Liver (tissue), 9 donors: ENCODE results near the gene RTEL1. TPM values are rescaled to one million over a fixed set of nuclear protein-coding genes. Genes with fewer than 3 reads are reported as not detected.

ENCODE experiments used
- DNase-seq: peaks from one replicate; pipeline ENCODE4 v3.0.0-alpha.2; 2017; ENCODE audit warnings: low spot score
- H3K27ac ChIP-seq, 2 donors: one replicate each; pipeline ENCODE4 v1.7.0; 2013; ENCODE audit warnings: inconsistent platforms in 2 of 2, low read length in 2 of 2, control low read depth in 1 of 2, low read depth in 1 of 2, mild to moderate bottlenecking in 1 of 2
- H3K27me3 ChIP-seq, 4 donors: one replicate each; pipeline versions ENCODE4 v1.6.1 to v1.7.0; 2013; ENCODE audit warnings: low read length in 3 of 4, inconsistent platforms in 1 of 4, mild to moderate bottlenecking in 1 of 4, moderate library complexity in 1 of 4; ENCODE audit not compliant: control insufficient read depth in 4 of 4, insufficient read depth in 4 of 4
- H3K36me3 ChIP-seq, 4 donors: one replicate each; pipeline versions ENCODE4 v1.6.1 to v1.7.0; 2013; ENCODE audit warnings: low read length in 3 of 4, mild to moderate bottlenecking in 3 of 4, low read depth in 1 of 4, moderate library complexity in 1 of 4; ENCODE audit not compliant: control insufficient read depth in 4 of 4, insufficient read depth in 3 of 4
- H3K4me1 ChIP-seq, 4 donors: one replicate each; pipeline versions ENCODE4 v1.6.1 to v1.7.0; 2013; ENCODE audit warnings: low read length in 3 of 4, mild to moderate bottlenecking in 3 of 4, moderate library complexity in 1 of 4; ENCODE audit not compliant: control insufficient read depth in 4 of 4, insufficient read depth in 4 of 4
- H3K4me3 ChIP-seq, 3 donors: one replicate each; pipeline versions ENCODE4 v1.6.1 to v1.7.0; 2013; ENCODE audit warnings: low read length in 3 of 3, control low read depth in 1 of 3, low read depth in 1 of 3, mild to moderate bottlenecking in 1 of 3
- H3K9ac ChIP-seq, 2 donors: one replicate each; pipeline ENCODE4 v1.7.0; 2013; ENCODE audit warnings: low read length in 2 of 2, mild to moderate bottlenecking in 2 of 2, moderate library complexity in 2 of 2, control low read depth in 1 of 2, low read depth in 1 of 2
- H3K9me3 ChIP-seq, 4 donors: one replicate each; pipeline versions ENCODE4 v1.6.1 to v1.7.0; 2013; ENCODE audit warnings: low read length in 3 of 4; ENCODE audit not compliant: control insufficient read depth in 4 of 4
- EGR1 ChIP-seq, 2 donors: IDR thresholded peaks; 2 replicates each; pipeline ENCODE4 v1.6.1; 2016 to 2018; ENCODE audit warnings: antibody characterized with exemption in 2 of 2, low read depth in 2 of 2
- FOXA1 ChIP-seq: IDR thresholded peaks from 2 replicates; pipeline ENCODE4 v1.6.1; 2016; ENCODE audit warnings: antibody characterized with exemption
- FOXA2 ChIP-seq: IDR thresholded peaks from 2 replicates; pipeline ENCODE4 v1.6.1; 2016; ENCODE audit warnings: antibody characterized with exemption
- GABPA ChIP-seq, 2 donors: IDR thresholded peaks in 1 of 2; conservative IDR thresholded peaks in 1 of 2; 2 replicates each; pipeline ENCODE4 v1.6.1; 2016; ENCODE audit warnings: antibody characterized with exemption in 2 of 2, mild to moderate bottlenecking in 1 of 2, moderate library complexity in 1 of 2
- HNF4A ChIP-seq, 2 donors: conservative IDR thresholded peaks; 2 replicates each; pipeline ENCODE4 v1.6.1; 2016; ENCODE audit warnings: antibody characterized with exemption in 2 of 2, mild to moderate bottlenecking in 2 of 2
- HNF4G ChIP-seq: IDR thresholded peaks from 2 replicates; pipeline ENCODE4 v1.6.1; 2016; ENCODE audit warnings: antibody characterized with exemption
- JUND ChIP-seq, 2 donors: IDR thresholded peaks; 2 replicates each; pipeline ENCODE4 v1.6.1; 2016; ENCODE audit warnings: antibody characterized with exemption in 2 of 2
- NR2F2 ChIP-seq: IDR thresholded peaks from 2 replicates; pipeline ENCODE4 v1.6.1; 2016; ENCODE audit warnings: antibody characterized with exemption
- RAD21 ChIP-seq, 2 donors: IDR thresholded peaks; 2 replicates each; pipeline ENCODE4 v1.6.1; 2016; ENCODE audit warnings: antibody characterized with exemption in 2 of 2, mild to moderate bottlenecking in 2 of 2
- RXRA ChIP-seq, 2 donors: IDR thresholded peaks; 2 replicates each; pipeline ENCODE4 v1.6.1; 2017 to 2018; ENCODE audit warnings: antibody characterized with exemption in 2 of 2, mild to moderate bottlenecking in 1 of 2
- SP1 ChIP-seq: IDR thresholded peaks from 2 replicates; pipeline ENCODE4 v1.6.1; 2018; ENCODE audit warnings: antibody characterized with exemption, mild to moderate bottlenecking
- TAF1 ChIP-seq: conservative IDR thresholded peaks from 2 replicates; pipeline ENCODE4 v1.6.1; 2016; ENCODE audit warnings: antibody characterized with exemption, mild to moderate bottlenecking
- YY1 ChIP-seq: IDR thresholded peaks from 2 replicates; pipeline ENCODE4 v1.6.1; 2016; ENCODE audit warnings: antibody characterized with exemption, mild to moderate bottlenecking
- WGBS: extraction: QIAGEN DNeasy Blood & Tissue Kit; methylation state at CpG from one replicate; pipeline ENCODE4 v1.1.7; 2013; 5-methylcytosine and 5-hydroxymethylcytosine counted together
- polyA plus RNA-seq, 2 donors: library from polyadenylated mRNA; stranded (reverse) in 1 of 2; unstranded in 1 of 2; fragments of 200-250 nt in 1 of 2; fragments of >200 nt in 1 of 2; fragmentation: Nextera tagmentation in 1 of 2; extraction: Ambion mirVana in 1 of 2; gene quantifications; one replicate each; pipeline versions ENCODE4 v1.2.1 to v1.2.3, GENCODE V29; 2013 to 2015
- total RNA-seq, 2 donors: library from RNA; depleted of rRNA; stranded (reverse); fragments of >200 nt; gene quantifications; one replicate each; pipeline ENCODE4 v1.2.3, GENCODE V29; 2014
- TF ChIP-seq, protein P1 (sequence below): IDR thresholded peaks from 2 replicates; pipeline ENCODE4 v1.6.1; 2016; ENCODE audit warnings: antibody characterized with exemption, mild to moderate bottlenecking
- TF ChIP-seq, protein P2 (sequence below): IDR thresholded peaks from 2 replicates; pipeline ENCODE4 v1.6.1; 2016; ENCODE audit warnings: antibody characterized with exemption
- TF ChIP-seq, protein P3 (sequence below): IDR thresholded peaks from 2 replicates; pipeline ENCODE4 v1.6.1; 2016; ENCODE audit warnings: antibody characterized with exemption
- TF ChIP-seq, protein P4 (sequence below): fragments of 150-350 bp; IDR thresholded peaks from 2 replicates; pipeline ENCODE4 v1.5.1; 2017; ENCODE audit warnings: improper control_type of control experiment, low read depth, low read length; ENCODE audit not compliant: missing input control
- TF ChIP-seq, protein P5 (sequence below): IDR thresholded peaks from 2 replicates; pipeline ENCODE4 v1.6.1; 2016; ENCODE audit warnings: antibody characterized with exemption
- donor health status: healthy.
- donor health status: healthy.
- donor health status: healthy.
- donor health status: healthy.
- donor health status: healthy.

RTEL1 gene
- total and polyA plus RNA-seq, 4 donors, result 3.7 to 16.9 (median 7.4) TPM

DNA sequence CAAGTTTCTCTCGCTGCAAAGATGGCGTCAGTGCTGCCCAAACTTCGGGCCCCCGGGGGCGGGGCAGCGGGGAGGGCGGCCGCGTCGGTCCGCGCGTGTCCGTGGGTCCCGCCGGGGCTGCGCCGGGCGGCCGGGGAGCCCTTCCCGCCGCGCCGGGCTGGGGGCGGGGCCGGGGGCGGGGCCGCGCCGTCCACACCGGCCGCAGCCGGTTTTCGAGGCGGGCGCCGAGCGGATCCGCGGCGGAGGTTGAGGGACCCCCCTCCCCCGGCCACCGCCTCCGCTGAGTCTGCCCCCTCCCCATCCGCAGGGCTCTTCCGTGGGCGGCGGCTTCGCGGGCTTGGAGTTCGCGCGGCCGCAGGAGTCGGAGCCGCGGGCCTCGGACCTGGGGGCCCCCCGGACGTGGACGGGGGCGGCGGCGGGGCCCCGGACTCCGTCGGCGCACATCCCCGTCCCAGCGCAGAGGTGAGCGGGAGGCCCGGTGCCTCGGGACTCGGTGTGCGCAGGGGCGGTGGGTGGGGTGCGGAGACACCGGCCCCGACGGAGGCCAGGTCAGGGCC is 82.0 kb downstream of the RTEL1 start:
- TF ChIP-seq RAD21 (IDR thresholded peaks at IDR 0.05) (no peak), JUND (IDR thresholded peaks at IDR 0.05) (no peak), SP1 (no peak), NR2F2 (no peak), HNF4A (conservative IDR thresholded peaks at IDR 0.05) (no peak), FOXA1 (no peak), TAF1 (no peak), HNF4G (no peak), RXRA (IDR thresholded peaks at IDR 0.05) (no peak), FOXA2 (no peak), EGR1 (IDR thresholded peaks at IDR 0.05; ENCODE audit: low read depth in 2 of 2) (no peak), YY1 (no peak), GABPA (IDR thresholded peaks at IDR 0.05 in 1 of 2, conservative IDR thresholded peaks at IDR 0.05 in 1 of 2) (no peak)
- TF ChIP-seq, protein P1, sequence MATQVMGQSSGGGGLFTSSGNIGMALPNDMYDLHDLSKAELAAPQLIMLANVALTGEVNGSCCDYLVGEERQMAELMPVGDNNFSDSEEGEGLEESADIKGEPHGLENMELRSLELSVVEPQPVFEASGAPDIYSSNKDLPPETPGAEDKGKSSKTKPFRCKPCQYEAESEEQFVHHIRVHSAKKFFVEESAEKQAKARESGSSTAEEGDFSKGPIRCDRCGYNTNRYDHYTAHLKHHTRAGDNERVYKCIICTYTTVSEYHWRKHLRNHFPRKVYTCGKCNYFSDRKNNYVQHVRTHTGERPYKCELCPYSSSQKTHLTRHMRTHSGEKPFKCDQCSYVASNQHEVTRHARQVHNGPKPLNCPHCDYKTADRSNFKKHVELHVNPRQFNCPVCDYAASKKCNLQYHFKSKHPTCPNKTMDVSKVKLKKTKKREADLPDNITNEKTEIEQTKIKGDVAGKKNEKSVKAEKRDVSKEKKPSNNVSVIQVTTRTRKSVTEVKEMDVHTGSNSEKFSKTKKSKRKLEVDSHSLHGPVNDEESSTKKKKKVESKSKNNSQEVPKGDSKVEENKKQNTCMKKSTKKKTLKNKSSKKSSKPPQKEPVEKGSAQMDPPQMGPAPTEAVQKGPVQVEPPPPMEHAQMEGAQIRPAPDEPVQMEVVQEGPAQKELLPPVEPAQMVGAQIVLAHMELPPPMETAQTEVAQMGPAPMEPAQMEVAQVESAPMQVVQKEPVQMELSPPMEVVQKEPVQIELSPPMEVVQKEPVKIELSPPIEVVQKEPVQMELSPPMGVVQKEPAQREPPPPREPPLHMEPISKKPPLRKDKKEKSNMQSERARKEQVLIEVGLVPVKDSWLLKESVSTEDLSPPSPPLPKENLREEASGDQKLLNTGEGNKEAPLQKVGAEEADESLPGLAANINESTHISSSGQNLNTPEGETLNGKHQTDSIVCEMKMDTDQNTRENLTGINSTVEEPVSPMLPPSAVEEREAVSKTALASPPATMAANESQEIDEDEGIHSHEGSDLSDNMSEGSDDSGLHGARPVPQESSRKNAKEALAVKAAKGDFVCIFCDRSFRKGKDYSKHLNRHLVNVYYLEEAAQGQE, result no peak
- TF ChIP-seq, protein P2, sequence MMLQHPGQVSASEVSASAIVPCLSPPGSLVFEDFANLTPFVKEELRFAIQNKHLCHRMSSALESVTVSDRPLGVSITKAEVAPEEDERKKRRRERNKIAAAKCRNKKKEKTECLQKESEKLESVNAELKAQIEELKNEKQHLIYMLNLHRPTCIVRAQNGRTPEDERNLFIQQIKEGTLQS, result no peak
- TF ChIP-seq, protein P3, sequence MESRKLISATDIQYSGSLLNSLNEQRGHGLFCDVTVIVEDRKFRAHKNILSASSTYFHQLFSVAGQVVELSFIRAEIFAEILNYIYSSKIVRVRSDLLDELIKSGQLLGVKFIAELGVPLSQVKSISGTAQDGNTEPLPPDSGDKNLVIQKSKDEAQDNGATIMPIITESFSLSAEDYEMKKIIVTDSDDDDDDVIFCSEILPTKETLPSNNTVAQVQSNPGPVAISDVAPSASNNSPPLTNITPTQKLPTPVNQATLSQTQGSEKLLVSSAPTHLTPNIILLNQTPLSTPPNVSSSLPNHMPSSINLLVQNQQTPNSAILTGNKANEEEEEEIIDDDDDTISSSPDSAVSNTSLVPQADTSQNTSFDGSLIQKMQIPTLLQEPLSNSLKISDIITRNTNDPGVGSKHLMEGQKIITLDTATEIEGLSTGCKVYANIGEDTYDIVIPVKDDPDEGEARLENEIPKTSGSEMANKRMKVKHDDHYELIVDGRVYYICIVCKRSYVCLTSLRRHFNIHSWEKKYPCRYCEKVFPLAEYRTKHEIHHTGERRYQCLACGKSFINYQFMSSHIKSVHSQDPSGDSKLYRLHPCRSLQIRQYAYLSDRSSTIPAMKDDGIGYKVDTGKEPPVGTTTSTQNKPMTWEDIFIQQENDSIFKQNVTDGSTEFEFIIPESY, result no peak
- TF ChIP-seq, protein P4, sequence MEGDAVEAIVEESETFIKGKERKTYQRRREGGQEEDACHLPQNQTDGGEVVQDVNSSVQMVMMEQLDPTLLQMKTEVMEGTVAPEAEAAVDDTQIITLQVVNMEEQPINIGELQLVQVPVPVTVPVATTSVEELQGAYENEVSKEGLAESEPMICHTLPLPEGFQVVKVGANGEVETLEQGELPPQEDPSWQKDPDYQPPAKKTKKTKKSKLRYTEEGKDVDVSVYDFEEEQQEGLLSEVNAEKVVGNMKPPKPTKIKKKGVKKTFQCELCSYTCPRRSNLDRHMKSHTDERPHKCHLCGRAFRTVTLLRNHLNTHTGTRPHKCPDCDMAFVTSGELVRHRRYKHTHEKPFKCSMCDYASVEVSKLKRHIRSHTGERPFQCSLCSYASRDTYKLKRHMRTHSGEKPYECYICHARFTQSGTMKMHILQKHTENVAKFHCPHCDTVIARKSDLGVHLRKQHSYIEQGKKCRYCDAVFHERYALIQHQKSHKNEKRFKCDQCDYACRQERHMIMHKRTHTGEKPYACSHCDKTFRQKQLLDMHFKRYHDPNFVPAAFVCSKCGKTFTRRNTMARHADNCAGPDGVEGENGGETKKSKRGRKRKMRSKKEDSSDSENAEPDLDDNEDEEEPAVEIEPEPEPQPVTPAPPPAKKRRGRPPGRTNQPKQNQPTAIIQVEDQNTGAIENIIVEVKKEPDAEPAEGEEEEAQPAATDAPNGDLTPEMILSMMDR, result no peak
- TF ChIP-seq, protein P5, sequence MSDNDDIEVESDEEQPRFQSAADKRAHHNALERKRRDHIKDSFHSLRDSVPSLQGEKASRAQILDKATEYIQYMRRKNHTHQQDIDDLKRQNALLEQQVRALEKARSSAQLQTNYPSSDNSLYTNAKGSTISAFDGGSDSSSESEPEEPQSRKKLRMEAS, result no peak
- under 1% methylated on average over 80 of the region's 80 CpGs for WGBS
- peak; percentile 58 for DNase-seq
- H3K27ac ChIP-seq, result peak overlapping the region; percentile 83 to 93
- no peaks in the 10 kb centered on the region for H3K9me3 ChIP-seq
- peaks cover 10 to 72% (median 54%) of the 10 kb centered on the region in 4 donors for H3K4me1 ChIP-seq
- H3K36me3 ChIP-seq, result no peaks in the 10 kb centered on the region
- no peak overlapping the region for H3K9ac ChIP-seq
- H3K27me3 ChIP-seq, result no peaks in the 10 kb centered on the region
- peak overlapping the region; percentile 42 to 88 (median 81) for H3K4me3 ChIP-seq
